Chondrocyte (in vitro differentiated cells): ENCODE results near the gene ZNF302. TPM values are rescaled to one million over a fixed set of nuclear protein-coding genes. Genes with fewer than 3 reads are reported as not detected.

Source experiments
- total RNA-seq: library from RNA; stranded (reverse); gene quantifications from 3 replicates; pipeline ENCODE4 v1.2.1, GENCODE V29; 2021

ZNF302 gene
- total RNA-seq, 1 donor from 2014 or later = 23.3 TPM

Other genes with a start within 250 kb of the ZNF302 start
- gene UBA2, start 249.3 kb upstream of the ZNF302 start, total RNA-seq = 81.2 to 103 TPM (median 94.6 TPM) in 3 replicates
- gene WTIP, start 195.9 kb upstream of the ZNF302 start, total RNA-seq = 32.8 to 45.9 TPM (median 41.6 TPM) in 3 replicates
- 0.44 to 0.56 TPM (median 0.47 TPM) in 3 replicates for gene SCGB2B2, start 519 bp upstream of the ZNF302 start, total RNA-seq
- 8.1 to 8.8 TPM (median 8.7 TPM) in 3 replicates for gene ZNF181, start 56.6 kb downstream of the ZNF302 start, total RNA-seq
- gene ZNF599, start 95.5 kb downstream of the ZNF302 start, total RNA-seq = 3.9 to 8.8 TPM (median 4.8 TPM) in 3 replicates
- gene ZNF30, start 249.2 kb downstream of the ZNF302 start, total RNA-seq = 2.8 to 3.9 TPM (median 3.7 TPM) in 3 replicates